ENCODE data around the gene ANKAR.
A peak's percentile ranks its signal among the peaks of the same experiment; 100 is the strongest.
"Not testable (repeated sequence)": the region's sequence is repeated elsewhere in the genome, so short reads cannot be mapped to it uniquely, and the experiment has no call there.

The ANKAR gene

GRCh38 chr2:189641590-189641989, 32.9 kb upstream of the ANKAR start:
- H3K27ac Mint-ChIP-seq, result no peak overlapping the region
- peaks cover 3% of the 10 kb centered on the region for H3K9me3 Mint-ChIP-seq
- peak; percentile 60 for DNase-seq (ENCODE audit: low spot score)
- H3K4me3 Mint-ChIP-seq, result no peak overlapping the region
- H3K27me3 Mint-ChIP-seq (ENCODE audit: low read depth), result no peaks in the 10 kb centered on the region
- H3K4me1 Mint-ChIP-seq (ENCODE audit: low read depth), result peaks cover 9% of the 10 kb centered on the region
- H3K36me3 Mint-ChIP-seq (ENCODE audit: low read depth), result no peaks in the 10 kb centered on the region

GRCh38 chr2:189646521-189646920, 27.9 kb upstream of the ANKAR start:
- no peak overlapping the region for H3K27ac Mint-ChIP-seq
- no peak overlapping the region for H3K4me3 Mint-ChIP-seq
- H3K9me3 Mint-ChIP-seq, result peaks cover 9% of the 10 kb centered on the region
- H3K27me3 Mint-ChIP-seq (ENCODE audit: low read depth), result no peaks in the 10 kb centered on the region
- H3K4me1 Mint-ChIP-seq (ENCODE audit: low read depth), result peaks cover 2% of the 10 kb centered on the region
- H3K36me3 Mint-ChIP-seq (ENCODE audit: low read depth), result no peaks in the 10 kb centered on the region
- no peak for DNase-seq (ENCODE audit: low spot score)

- Mint-ChIP-seq H3K4me1 (ENCODE audit: low read depth) (no peaks in the 10 kb centered on the region), H3K27ac (no peak overlapping the region), H3K27me3 (ENCODE audit: low read depth) (no peaks in the 10 kb centered on the region), H3K9me3 (peaks cover 18% of the 10 kb centered on the region), H3K36me3 (ENCODE audit: low read depth) (peaks cover 2% of the 10 kb centered on the region), H3K4me3 (no peak overlapping the region)
- DNase-seq (ENCODE audit: low spot score), result no peak
Measured at GRCh38 chr2:189648846-189649509, 25.5 kb upstream of the ANKAR start.

- no peaks in the 10 kb centered on the region for H3K27me3 Mint-ChIP-seq (ENCODE audit: low read depth)
- peaks cover 24% of the 10 kb centered on the region for H3K9me3 Mint-ChIP-seq
- peaks cover 2% of the 10 kb centered on the region for H3K4me1 Mint-ChIP-seq (ENCODE audit: low read depth)
- no peak overlapping the region for H3K4me3 Mint-ChIP-seq
- no peak overlapping the region for H3K27ac Mint-ChIP-seq
- DNase-seq (ENCODE audit: low spot score), result no peak
- peaks cover 2% of the 10 kb centered on the region for H3K36me3 Mint-ChIP-seq (ENCODE audit: low read depth)
Measured at GRCh38 chr2:189651284-189651683, 23.2 kb upstream of the ANKAR start.

- Mint-ChIP-seq H3K4me1 (ENCODE audit: low read depth) (peaks cover 15% of the 10 kb centered on the region), H3K9me3 (peaks cover 24% of the 10 kb centered on the region)
- not testable (repeated sequence) for H3K36me3 Mint-ChIP-seq (ENCODE audit: low read depth); H3K27ac Mint-ChIP-seq; H3K27me3 Mint-ChIP-seq (ENCODE audit: low read depth); DNase-seq (ENCODE audit: low spot score); H3K4me3 Mint-ChIP-seq
Measured at GRCh38 chr2:189653464-189653863, 21.0 kb upstream of the ANKAR start.

- Mint-ChIP-seq H3K27me3 (ENCODE audit: low read depth) (no peaks in the 10 kb centered on the region), H3K4me1 (ENCODE audit: low read depth) (peaks cover 22% of the 10 kb centered on the region), H3K4me3 (no peak overlapping the region), H3K36me3 (ENCODE audit: low read depth) (peaks cover 2% of the 10 kb centered on the region), H3K27ac (no peak overlapping the region), H3K9me3 (peaks cover 24% of the 10 kb centered on the region)
- DNase-seq (ENCODE audit: low spot score), result no peak
Measured at GRCh38 chr2:189654641-189655040, 19.8 kb upstream of the ANKAR start.

- Mint-ChIP-seq H3K27me3 (ENCODE audit: low read depth) (no peaks in the 10 kb centered on the region), H3K4me3 (peak overlapping the region; percentile 62), H3K9me3 (peaks cover 7% of the 10 kb centered on the region), H3K4me1 (ENCODE audit: low read depth) (peaks cover 31% of the 10 kb centered on the region), H3K36me3 (ENCODE audit: low read depth) (no peaks in the 10 kb centered on the region), H3K27ac (peak overlapping the region; percentile 85)
- peak; percentile 69 for DNase-seq (ENCODE audit: low spot score)
Measured at GRCh38 chr2:189657867-189658266, 16.6 kb upstream of the ANKAR start.

- Mint-ChIP-seq H3K4me1 (ENCODE audit: low read depth) (peaks cover 33% of the 10 kb centered on the region), H3K27ac (peak overlapping the region; percentile 85), H3K9me3 (peaks cover 7% of the 10 kb centered on the region), H3K4me3 (peak overlapping the region; percentile 62), H3K36me3 (ENCODE audit: low read depth) (peaks cover 3% of the 10 kb centered on the region), H3K27me3 (ENCODE audit: low read depth) (no peaks in the 10 kb centered on the region)
- no peak for DNase-seq (ENCODE audit: low spot score)
Measured at GRCh38 chr2:189658306-189659212, 15.9 kb upstream of the ANKAR start.

GRCh38 chr2:189659734-189660133, 14.7 kb upstream of the ANKAR start:
- no peak overlapping the region for H3K4me3 Mint-ChIP-seq
- H3K4me1 Mint-ChIP-seq (ENCODE audit: low read depth), result peaks cover 44% of the 10 kb centered on the region
- H3K36me3 Mint-ChIP-seq (ENCODE audit: low read depth), result peaks cover 11% of the 10 kb centered on the region
- no peak overlapping the region for H3K27ac Mint-ChIP-seq
- DNase-seq (ENCODE audit: low spot score), result no peak
- no peaks in the 10 kb centered on the region for H3K27me3 Mint-ChIP-seq (ENCODE audit: low read depth)
- no peaks in the 10 kb centered on the region for H3K9me3 Mint-ChIP-seq

GRCh38 chr2:189660803-189661147, 13.7 kb upstream of the ANKAR start:
- Mint-ChIP-seq H3K36me3 (ENCODE audit: low read depth) (peaks cover 13% of the 10 kb centered on the region), H3K27me3 (ENCODE audit: low read depth) (no peaks in the 10 kb centered on the region), H3K4me1 (ENCODE audit: low read depth) (peaks cover 48% of the 10 kb centered on the region), H3K9me3 (no peaks in the 10 kb centered on the region), H3K4me3 (no peak overlapping the region), H3K27ac (no peak overlapping the region)
- no peak for DNase-seq (ENCODE audit: low spot score)

- no peaks in the 10 kb centered on the region for H3K27me3 Mint-ChIP-seq (ENCODE audit: low read depth)
Measured at GRCh38 chr2:189661148-189661956, 13.1 kb upstream of the ANKAR start, which contains the start of gene ASNSD1. Gene ASNSD1 (plus strand): TSS chr2:189661459. CDS start chr2:189666133, 4,674 bp downstream.

GRCh38 chr2:189661957-189662321, 12.5 kb upstream of the ANKAR start:
- Mint-ChIP-seq H3K27ac (no peak overlapping the region), H3K36me3 (ENCODE audit: low read depth) (peaks cover 23% of the 10 kb centered on the region), H3K4me3 (no peak overlapping the region), H3K4me1 (ENCODE audit: low read depth) (peaks cover 42% of the 10 kb centered on the region), H3K27me3 (ENCODE audit: low read depth) (no peaks in the 10 kb centered on the region), H3K9me3 (no peaks in the 10 kb centered on the region)
- no peak for DNase-seq (ENCODE audit: low spot score)

More at GRCh38 chr2:189661148-189661956, 13.1 kb upstream of the ANKAR start, which contains the start of gene ASNSD1:
- Mint-ChIP-seq H3K4me1 (ENCODE audit: low read depth) (peaks cover 46% of the 10 kb centered on the region), H3K9me3 (no peaks in the 10 kb centered on the region), H3K36me3 (ENCODE audit: low read depth) (peaks cover 19% of the 10 kb centered on the region), H3K27ac (no peak within 1 kb of the TSS), H3K4me3 (no peak within 1 kb of the TSS)
- peak; percentile 98 for DNase-seq (ENCODE audit: low spot score)

GRCh38 chr2:189662669-189663226, 11.7 kb upstream of the ANKAR start:
- no peak for DNase-seq (ENCODE audit: low spot score)
- H3K4me3 Mint-ChIP-seq, result no peak overlapping the region
- peaks cover 39% of the 10 kb centered on the region for H3K4me1 Mint-ChIP-seq (ENCODE audit: low read depth)
- H3K36me3 Mint-ChIP-seq (ENCODE audit: low read depth), result peaks cover 31% of the 10 kb centered on the region
- no peak overlapping the region for H3K27ac Mint-ChIP-seq
- H3K27me3 Mint-ChIP-seq (ENCODE audit: low read depth), result no peaks in the 10 kb centered on the region
- no peaks in the 10 kb centered on the region for H3K9me3 Mint-ChIP-seq

Data from T-helper 2 cell treated with Interferon-gamma antibody and Interleukin-4, amounts not matched to agents 5 μg/mL and 100 μg/mL, for 36 hours (primary cell).